NT2/D1 (cell line): ENCODE data around the gene DDHD1.
"Not testable (repeated sequence)": the region's sequence is repeated elsewhere in the genome, so short reads cannot be mapped to it uniquely, and the experiment has no call there.

ENCODE experiments used
- DNase-seq: peaks from one replicate; pipeline ENCODE4 v3.0.0-alpha.2; 2011; ENCODE audit warnings: low read depth, low spot score
- H3K27me3 ChIP-seq: 2 replicates; pipeline ENCODE4 v1.6.0; 2011; ENCODE audit warnings: mild to moderate bottlenecking; ENCODE audit not compliant: insufficient read length, insufficient read depth
- H3K36me3 ChIP-seq: 2 replicates; pipeline ENCODE4 v1.6.1; 2011; ENCODE audit warnings: mild to moderate bottlenecking, low read length, mixed read lengths; ENCODE audit not compliant: insufficient read depth, insufficient read length
- H3K4me1 ChIP-seq: 2 replicates; pipeline ENCODE4 v1.5.1; 2011; ENCODE audit not compliant: insufficient read depth, insufficient read length
- H3K4me3 ChIP-seq: 2 replicates; pipeline ENCODE4 v1.5.1; 2011; ENCODE audit warnings: low read depth; ENCODE audit not compliant: insufficient read length
- H3K9ac ChIP-seq: 2 replicates; pipeline ENCODE4 v1.6.0; 2011; ENCODE audit warnings: low read depth; ENCODE audit not compliant: insufficient read length
- H3K9me3 ChIP-seq: 2 replicates; pipeline ENCODE4 v1.5.1; 2011; ENCODE audit warnings: mild to moderate bottlenecking, low read length; ENCODE audit not compliant: insufficient read depth
- SUZ12 ChIP-seq: IDR thresholded peaks from 2 replicates; pipeline ENCODE4 v1.6.1; 2011; ENCODE audit not compliant: insufficient read length, insufficient read depth; ENCODE audit errors: extremely low read depth
- YY1 ChIP-seq: IDR thresholded peaks from 2 replicates; pipeline ENCODE4 v1.6.1; 2011; ENCODE audit not compliant: insufficient read length, insufficient read depth
- ZNF274 ChIP-seq: IDR thresholded peaks from 2 replicates; pipeline ENCODE4 v1.6.1; 2011; ENCODE audit warnings: mild to moderate bottlenecking, low read depth, low read length

Gene DDHD1

DNA sequence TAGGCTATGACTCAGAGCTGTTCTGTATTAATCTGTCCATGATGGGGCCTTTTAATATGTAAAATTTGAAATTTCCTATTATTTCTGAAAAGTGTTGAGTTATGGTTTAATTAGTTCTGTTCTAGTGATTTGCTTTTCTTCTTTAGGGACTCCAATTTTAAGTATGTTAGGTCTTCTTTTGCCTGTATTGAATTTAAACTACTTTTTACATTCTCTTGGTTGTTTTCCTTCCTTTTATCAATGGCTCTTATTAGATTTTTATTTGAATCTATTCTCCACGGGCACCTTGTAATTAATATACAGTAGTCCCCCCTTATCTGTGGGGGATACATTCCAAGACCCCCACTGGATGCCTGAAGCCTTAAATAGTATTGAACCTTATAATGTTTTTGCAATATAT is 46.4 kb downstream of the DDHD1 start:
- H3K9ac ChIP-seq: no peak overlapping the region
- no peaks in the 10 kb centered on the region for H3K36me3 ChIP-seq
- H3K27me3 ChIP-seq: no peaks in the 10 kb centered on the region
- no peaks in the 10 kb centered on the region for H3K4me1 ChIP-seq
- H3K9me3 ChIP-seq: no peaks in the 10 kb centered on the region
- TF ChIP-seq YY1 (no peak), ZNF274 (no peak), SUZ12 (no peak)
- no peak for DNase-seq
- no peak overlapping the region for H3K4me3 ChIP-seq

- H3K36me3 ChIP-seq: no peaks in the 10 kb centered on the region
- DNase-seq: no peak
- H3K4me3 ChIP-seq: no peak overlapping the region
- no peaks in the 10 kb centered on the region for H3K9me3 ChIP-seq
- H3K27me3 ChIP-seq: no peaks in the 10 kb centered on the region
- H3K4me1 ChIP-seq: no peaks in the 10 kb centered on the region
- no peak for TF ChIP-seq SUZ12
- TF ChIP-seq YY1: no peak
- no peak for TF ChIP-seq ZNF274
- H3K9ac ChIP-seq: no peak overlapping the region
Measured at GRCh38 chr14:53103636-53104340, 49.3 kb downstream of the DDHD1 start.

DNA sequence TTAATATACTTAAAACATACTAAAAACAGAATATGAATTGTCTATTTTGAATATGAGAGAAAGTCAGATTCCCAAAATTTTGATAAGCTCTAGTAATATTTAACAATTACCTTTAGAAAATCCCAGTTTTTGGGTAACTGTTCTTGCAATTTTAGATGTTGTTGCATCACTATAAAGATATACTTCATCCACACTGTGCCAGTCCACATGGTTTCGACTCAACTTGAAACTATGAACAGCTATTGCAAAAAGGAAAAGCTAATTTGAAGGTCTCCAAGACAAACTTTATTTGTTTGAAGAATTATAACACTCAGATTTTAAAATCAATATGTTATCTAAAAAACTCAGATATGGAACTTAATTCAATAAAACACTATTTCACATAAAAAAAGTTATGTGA is 59.9 kb downstream of the DDHD1 start:
- DNase-seq: no peak
- Histone ChIP-seq H3K9me3 (no peaks in the 10 kb centered on the region), H3K36me3 (no peaks in the 10 kb centered on the region), H3K4me1 (no peaks in the 10 kb centered on the region), H3K9ac (no peak overlapping the region), H3K27me3 (no peaks in the 10 kb centered on the region), H3K4me3 (no peak overlapping the region)
- TF ChIP-seq YY1 (no peak), SUZ12 (no peak), ZNF274 (no peak)

GRCh38 chr14:53090853-53091252 is 62.3 kb downstream of the DDHD1 start:
- no peak for TF ChIP-seq SUZ12
- no peak for TF ChIP-seq ZNF274
- no peak for TF ChIP-seq YY1
- Histone ChIP-seq H3K36me3 (no peaks in the 10 kb centered on the region), H3K9ac (no peak overlapping the region), H3K27me3 (no peaks in the 10 kb centered on the region), H3K4me3 (no peak overlapping the region), H3K9me3 (no peaks in the 10 kb centered on the region), H3K4me1 (no peaks in the 10 kb centered on the region)
- no peak for DNase-seq

GRCh38 chr14:53084954-53085353 is 68.2 kb downstream of the DDHD1 start:
- H3K4me1 ChIP-seq, H3K9ac ChIP-seq, DNase-seq, H3K4me3 ChIP-seq, H3K36me3 ChIP-seq, H3K9me3 ChIP-seq, H3K27me3 ChIP-seq: not testable (repeated sequence)

DNA sequence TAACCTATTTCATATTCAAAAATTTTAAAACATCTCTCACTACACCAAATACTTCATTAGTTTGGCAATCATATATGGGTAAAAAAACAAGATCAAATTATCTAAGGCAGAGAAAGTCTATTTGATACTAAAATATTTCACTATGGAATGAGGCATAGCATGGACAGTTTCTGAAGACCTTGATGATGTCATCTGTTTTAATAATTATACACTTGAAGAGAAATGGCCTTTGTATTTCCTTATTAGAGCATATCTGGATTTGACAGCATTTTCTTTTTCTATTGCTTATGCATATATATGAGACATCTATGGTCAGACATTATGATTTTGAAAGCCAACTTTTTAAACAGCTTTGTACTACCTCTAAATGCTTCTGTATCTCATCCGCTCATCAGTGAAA is 88.6 kb downstream of the DDHD1 start:
- Histone ChIP-seq H3K9ac (no peak overlapping the region), H3K4me1 (no peaks in the 10 kb centered on the region), H3K27me3 (no peaks in the 10 kb centered on the region), H3K36me3 (no peaks in the 10 kb centered on the region), H3K9me3 (no peaks in the 10 kb centered on the region), H3K4me3 (no peak overlapping the region)
- no peak for DNase-seq
- TF ChIP-seq SUZ12 (no peak), YY1 (no peak)

DNA sequence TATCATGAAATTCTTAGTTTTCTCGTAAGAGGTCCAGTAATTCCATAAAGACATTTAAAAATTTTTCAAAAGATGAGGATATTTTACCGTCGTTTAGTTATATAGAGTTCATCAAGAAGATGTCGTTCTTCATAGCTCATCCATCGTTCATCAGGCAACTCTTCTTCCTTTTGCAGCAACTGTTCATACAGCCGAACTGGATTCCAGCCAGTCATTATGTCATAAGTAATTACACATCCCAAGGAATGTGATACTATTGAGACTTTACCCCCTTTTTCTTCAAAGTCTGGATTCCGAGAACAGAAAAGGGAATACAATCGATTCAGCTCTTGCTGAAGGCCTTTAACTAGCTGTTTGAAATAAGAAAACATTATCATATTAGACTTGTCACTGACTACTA is 90.3 kb downstream of the DDHD1 start:
- TF ChIP-seq ZNF274 (no peak), SUZ12 (no peak), YY1 (no peak)
- no peak for DNase-seq
- H3K9me3 ChIP-seq: no peaks in the 10 kb centered on the region
- peaks cover 3% of the 10 kb centered on the region for H3K36me3 ChIP-seq
- no peak overlapping the region for H3K4me3 ChIP-seq
- no peaks in the 10 kb centered on the region for H3K27me3 ChIP-seq
- no peaks in the 10 kb centered on the region for H3K4me1 ChIP-seq
- H3K9ac ChIP-seq: no peak overlapping the region
